SU-DHL-6 (cell line): ENCODE results near the gene PGC.

ENCODE experiments used
- H2AFZ ChIP-seq: fragments of 200-600 bp; sonication (generic); 2 replicates; pipeline ENCODE4 v1.6.1; 2014; ENCODE audit warnings: low read depth, mild to moderate bottlenecking, moderate library complexity, mixed read lengths, antibody characterized with exemption, low read length; ENCODE audit not compliant: severe bottlenecking
- H3F3A ChIP-seq: fragments of 200-600 bp; shearing (Covaris generic); 2 replicates; pipeline ENCODE4 v1.6.0; 2016; ENCODE audit warnings: antibody characterized with exemption, mild to moderate bottlenecking; ENCODE audit not compliant: insufficient read depth
- H3K27ac ChIP-seq: fragments of 200-600 bp; sonication (generic); 2 replicates; pipeline ENCODE4 v1.5.1; 2016; ENCODE audit warnings: low read depth, mild to moderate bottlenecking, low read length, moderate library complexity, mixed read lengths
- H3K27me3 ChIP-seq: fragments of 200-600 bp; sonication (generic), shearing (Covaris generic); 2 replicates; pipeline ENCODE4 v1.6.0; 2014; ENCODE audit warnings: mild to moderate bottlenecking, low read length
- H3K36me3 ChIP-seq: fragments of 200-600 bp; sonication (generic); 2 replicates; pipeline ENCODE4 v1.6.1; 2014; ENCODE audit warnings: mild to moderate bottlenecking, low read length, mixed read lengths
- H3K4me2 ChIP-seq: fragments of 300-600, 200-600 bp; shearing (Covaris generic), sonication (generic); 2 replicates; pipeline ENCODE4 v1.6.0; 2014; ENCODE audit warnings: low read length, low read depth, mild to moderate bottlenecking; ENCODE audit not compliant: poor library complexity, severe bottlenecking
- H3K4me3 ChIP-seq: fragments of 200-600 bp; sonication (generic); 2 replicates; pipeline ENCODE4 v1.5.1; 2014; ENCODE audit warnings: antibody characterized with exemption, low read length, mild to moderate bottlenecking, mixed read lengths; ENCODE audit not compliant: insufficient read depth, poor library complexity, severe bottlenecking
- H3K79me2 ChIP-seq: fragments of 200-600 bp; sonication (generic); 2 replicates; pipeline ENCODE4 v1.6.1; 2014; ENCODE audit warnings: mild to moderate bottlenecking, low read length, moderate library complexity; ENCODE audit not compliant: insufficient read depth
- H3K9ac ChIP-seq: fragments of 200-600 bp; sonication (generic); 2 replicates; pipeline ENCODE4 v1.7.0; 2014; ENCODE audit warnings: mild to moderate bottlenecking, low read length
- H3K9me2 ChIP-seq: fragments of 200-600 bp; sonication (generic); replicated peaks from 2 replicates; pipeline ENCODE4 v1.6.1; 2014; ENCODE audit warnings: low read length; ENCODE audit not compliant: insufficient read depth
- H3K9me3 ChIP-seq: fragments of 200-600 bp; sonication (generic); 2 replicates; pipeline ENCODE4 v1.6.1; 2014; ENCODE audit warnings: low read length, mixed read lengths; ENCODE audit not compliant: insufficient read depth
- H4K20me1 ChIP-seq: fragments of 200-600 bp; sonication (generic); 2 replicates; pipeline ENCODE4 v1.6.1; 2014; ENCODE audit warnings: low read depth, mild to moderate bottlenecking, antibody characterized with exemption, low read length, moderate library complexity, mixed read lengths
- CTCF ChIP-seq: fragments of 200-600 bp; sonication (generic); IDR thresholded peaks from one replicate; pipeline ENCODE4 v1.5.1; 2017; ENCODE audit warnings: antibody characterized with exemption, mild to moderate bottlenecking, low read length, moderate library complexity; ENCODE audit not compliant: insufficient read depth, poor library complexity, severe bottlenecking
- EZH2phosphoT487 ChIP-seq: fragments of 200-600 bp; sonication (generic), shearing (Covaris generic); conservative IDR thresholded peaks from 2 replicates; pipeline ENCODE4 v1.6.1; 2018; ENCODE audit warnings: mild to moderate bottlenecking, antibody characterized with exemption, low read length, moderate library complexity, mixed read lengths

The PGC gene

GRCh38 chr6:41722969-41723529 lies 24.1 kb downstream of the PGC start:
- TF ChIP-seq CTCF (no peak), EZH2phosphoT487 (no peak)
- Histone ChIP-seq H3K36me3 (no peaks in the 10 kb centered on the region), H3K9me2 (no peaks in the 10 kb centered on the region), H3K9me3 (no peaks in the 10 kb centered on the region), H3K27me3 (no peaks in the 10 kb centered on the region), H3K4me3 (no peak overlapping the region), H2AFZ (no peak overlapping the region), H4K20me1 (no peaks in the 10 kb centered on the region), H3F3A (peaks cover 25% of the 10 kb centered on the region), H3K27ac (peak overlapping the region; percentile 84), H3K4me2 (peak overlapping the region; percentile 59), H3K79me2 (peaks cover 100% of the 10 kb centered on the region), H3K9ac (peak overlapping the region; percentile 54)

- Histone ChIP-seq H3K9me3 (no peaks in the 10 kb centered on the region), H3K9me2 (no peaks in the 10 kb centered on the region), H4K20me1 (no peaks in the 10 kb centered on the region), H3K4me2 (no peak overlapping the region), H3F3A (peaks cover 28% of the 10 kb centered on the region), H2AFZ (no peak overlapping the region), H3K27ac (peak overlapping the region; percentile 30; the same call in 1 of the 2 replicates), H3K27me3 (no peaks in the 10 kb centered on the region), H3K79me2 (peaks cover 100% of the 10 kb centered on the region), H3K4me3 (no peak overlapping the region), H3K36me3 (no peaks in the 10 kb centered on the region), H3K9ac (no peak overlapping the region)
- no peak for TF ChIP-seq CTCF
- no peak for TF ChIP-seq EZH2phosphoT487
These were observed 25.8 kb downstream of the PGC start for GRCh38 chr6:41721414-41721813.

- no peak overlapping the region for H3K27ac ChIP-seq
- no peaks in the 10 kb centered on the region for H4K20me1 ChIP-seq
- no peaks in the 10 kb centered on the region for H3K36me3 ChIP-seq
- H3K4me3 ChIP-seq = no peak overlapping the region
- peak overlapping the region; percentile 8 for H3K4me2 ChIP-seq
- H3K27me3 ChIP-seq = no peaks in the 10 kb centered on the region
- H2AFZ ChIP-seq = no peak overlapping the region
- no peaks in the 10 kb centered on the region for H3K9me3 ChIP-seq
- peaks cover 100% of the 10 kb centered on the region for H3K79me2 ChIP-seq
- peaks cover 33% of the 10 kb centered on the region for H3F3A ChIP-seq
- no peaks in the 10 kb centered on the region for H3K9me2 ChIP-seq
- TF ChIP-seq CTCF (no peak), EZH2phosphoT487 (no peak)
- H3K9ac ChIP-seq = no peak overlapping the region; the same call in 1 of the 2 replicates
These were observed 26.4 kb downstream of the PGC start for GRCh38 chr6:41720783-41721182.
